Activated naive CD8-positive, alpha-beta T cell treated with anti-CD3 and anti-CD28 coated beads, Interleukin-2, amount 50 U/mL, for 16 hours (primary cell): Measurements from ENCODE around the gene RIC8B.
"Not testable (repeated sequence)": the region's sequence is repeated elsewhere in the genome, so short reads cannot be mapped to it uniquely, and the experiment has no call there.

Experiments used
- DNase-seq: peaks from one replicate; pipeline ENCODE4 v3.0.0-alpha.2; 2020; ENCODE audit warnings: low read depth, low spot score

Gene RIC8B

GRCh38 chr12:106774005-106774807 lies at the start of gene RIC8B:
RIC8B (plus strand) TSS chr12:106774682; CDS start chr12:106774746, 64 bp downstream.
- DNase-seq = peak; percentile 45

GRCh38 chr12:106724934-106725333 lies 49.5 kb upstream of the RIC8B start:
- DNase-seq = no peak

GRCh38 chr12:106726603-106727202 lies 47.8 kb upstream of the RIC8B start:
- not testable (repeated sequence) for DNase-seq

- no peak for DNase-seq
Observed at GRCh38 chr12:106729611-106730010, 44.9 kb upstream of the RIC8B start.

- no peak for DNase-seq
Observed at GRCh38 chr12:106732890-106733289, 41.6 kb upstream of the RIC8B start.

GRCh38 chr12:106733660-106734059 lies 40.8 kb upstream of the RIC8B start:
- no peak for DNase-seq

GRCh38 chr12:106736051-106736957 lies 38.2 kb upstream of the RIC8B start:
- DNase-seq = no peak

- no peak for DNase-seq
Observed at GRCh38 chr12:106739318-106739717, 35.2 kb upstream of the RIC8B start.

- no peak for DNase-seq
Observed at GRCh38 chr12:106739815-106740530, 34.5 kb upstream of the RIC8B start.

GRCh38 chr12:106740818-106741217 lies 33.7 kb upstream of the RIC8B start:
- no peak for DNase-seq

- DNase-seq = no peak
Observed at GRCh38 chr12:106741247-106741646, 33.2 kb upstream of the RIC8B start.

- DNase-seq = no peak
Observed at GRCh38 chr12:106743270-106743988, 31.1 kb upstream of the RIC8B start.

GRCh38 chr12:106744600-106744999 lies 29.9 kb upstream of the RIC8B start:
- DNase-seq = no peak

GRCh38 chr12:106745181-106745745 lies 29.2 kb upstream of the RIC8B start:
- no peak for DNase-seq

- no peak for DNase-seq
Observed at GRCh38 chr12:106747973-106748436, 26.5 kb upstream of the RIC8B start.

GRCh38 chr12:106750524-106750923 lies 24.0 kb upstream of the RIC8B start:
- no peak for DNase-seq

- DNase-seq = no peak
Observed at GRCh38 chr12:106753526-106753925, 21.0 kb upstream of the RIC8B start.

- DNase-seq = no peak
Observed at GRCh38 chr12:106754331-106754730, 20.2 kb upstream of the RIC8B start.

GRCh38 chr12:106757623-106758348 lies 16.7 kb upstream of the RIC8B start:
- DNase-seq = no peak
